ENCODE measurements around the gene KCNMA1.

The KCNMA1 gene

GRCh38 chr10:77228559-77228958 lies 409.0 kb downstream of the KCNMA1 start:
- no peak for DNase-seq

GRCh38 chr10:77226853-77227565 lies 410.6 kb downstream of the KCNMA1 start:
- no peak for DNase-seq

DNA sequence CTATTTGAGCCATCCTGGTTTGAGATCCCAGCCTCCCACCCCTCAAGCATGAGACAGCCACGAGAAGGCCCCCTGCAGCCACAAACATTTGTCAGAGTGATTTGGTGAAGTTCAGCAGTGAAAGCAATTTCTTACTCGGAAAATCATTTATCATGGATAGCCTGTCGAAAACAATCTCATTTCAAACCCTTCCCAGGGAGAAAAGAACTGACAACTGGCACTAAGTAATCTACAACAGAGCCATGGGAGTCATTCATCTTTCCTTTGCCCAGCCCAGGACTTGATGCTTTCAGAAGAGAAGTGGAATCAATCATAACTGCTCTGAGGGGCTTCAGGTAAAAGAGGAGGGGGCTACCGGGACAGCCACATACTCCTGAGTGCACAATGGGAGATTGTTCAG lies 411.2 kb downstream of the KCNMA1 start:
- DNase-seq: no peak

GRCh38 chr10:77226020-77226419 lies 411.6 kb downstream of the KCNMA1 start:
- no peak for DNase-seq

DNA sequence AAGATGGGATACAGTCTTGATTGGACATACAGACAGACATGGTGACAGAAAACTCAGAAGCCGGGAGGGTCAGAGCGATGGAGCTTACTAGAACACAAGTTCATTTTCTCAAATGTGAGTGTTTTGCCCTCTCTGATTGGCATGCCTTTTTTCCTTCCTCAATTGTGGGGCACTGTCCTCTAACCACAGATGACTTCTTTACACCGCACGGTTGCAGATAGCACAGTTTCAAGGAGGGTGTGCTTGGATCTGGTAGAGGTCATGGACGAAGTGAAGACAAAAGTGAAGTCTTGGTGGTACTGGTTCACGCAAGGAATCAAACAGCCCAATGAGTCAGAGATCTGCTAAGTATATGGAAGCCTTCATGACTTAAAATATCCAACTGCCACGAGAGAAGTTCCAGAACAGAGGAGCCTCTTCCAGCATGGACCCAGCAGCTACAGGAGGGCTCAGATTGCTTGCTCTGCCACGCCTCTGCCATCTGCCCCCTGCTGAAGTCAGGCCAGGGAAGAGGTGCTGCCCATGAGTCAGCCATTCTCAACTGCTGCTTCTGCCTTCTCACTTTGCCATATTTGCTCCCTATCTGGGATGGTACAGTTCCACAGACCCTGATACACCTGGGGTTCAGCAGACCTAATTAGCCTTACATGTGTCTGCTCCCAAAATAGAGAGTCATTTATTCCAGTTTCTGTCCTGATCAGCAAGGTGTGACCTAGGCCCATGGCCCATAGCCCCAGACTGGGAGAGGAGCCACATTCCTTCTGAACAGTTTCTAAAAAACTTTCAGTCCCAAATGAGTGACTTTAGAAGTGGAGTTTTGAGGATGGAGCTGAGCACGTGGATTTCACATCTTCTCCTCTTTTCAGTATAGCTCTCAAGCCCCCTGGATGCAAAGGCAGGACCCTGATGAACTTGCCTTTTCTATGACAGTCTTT lies 413.8 kb downstream of the KCNMA1 start:
- no peak for DNase-seq

DNA sequence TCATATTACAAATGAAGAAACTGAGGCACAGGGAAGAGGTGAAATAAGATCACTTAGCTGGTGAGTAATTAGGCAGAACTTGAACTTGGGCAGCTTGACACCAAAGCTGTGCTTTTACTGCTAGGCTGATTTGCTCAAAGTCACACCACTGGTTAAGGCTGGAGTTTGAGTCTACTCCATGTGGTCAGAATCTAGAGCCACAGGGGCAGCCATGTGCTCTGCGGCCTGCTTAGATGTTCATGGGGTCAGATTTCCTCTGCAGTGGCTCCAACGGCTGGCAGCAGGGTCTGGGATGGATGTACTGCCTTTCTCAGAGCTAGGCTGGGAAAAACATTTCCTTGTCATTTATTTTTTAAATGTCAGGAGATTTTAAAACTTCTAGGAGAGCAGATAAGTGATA lies 417.5 kb downstream of the KCNMA1 start:
- DNase-seq: no peak

GRCh38 chr10:77219046-77219445 lies 418.6 kb downstream of the KCNMA1 start:
- DNase-seq: no peak

- no peak for DNase-seq
Measured at GRCh38 chr10:77214799-77215198, 422.8 kb downstream of the KCNMA1 start.

DNA sequence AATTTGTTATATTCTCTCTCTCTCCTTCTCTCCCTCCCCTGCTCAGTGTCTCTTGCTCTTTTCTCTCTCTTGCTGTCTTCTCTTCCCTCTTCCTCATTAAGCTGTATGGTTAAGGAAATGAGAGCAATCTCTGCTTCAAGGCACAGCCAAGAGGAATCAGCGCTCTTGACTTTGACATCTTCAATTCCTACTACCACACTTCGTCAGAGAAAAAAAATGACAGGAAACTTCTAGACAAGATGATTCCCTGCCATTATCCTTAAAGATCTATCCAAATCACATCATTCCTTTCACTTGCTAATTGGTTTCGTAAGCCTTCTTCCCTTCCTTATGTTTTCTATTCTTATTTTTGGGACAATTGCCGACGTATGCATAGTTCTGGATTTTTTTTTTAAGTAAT lies 425.0 kb downstream of the KCNMA1 start:
- DNase-seq: no peak

DNA sequence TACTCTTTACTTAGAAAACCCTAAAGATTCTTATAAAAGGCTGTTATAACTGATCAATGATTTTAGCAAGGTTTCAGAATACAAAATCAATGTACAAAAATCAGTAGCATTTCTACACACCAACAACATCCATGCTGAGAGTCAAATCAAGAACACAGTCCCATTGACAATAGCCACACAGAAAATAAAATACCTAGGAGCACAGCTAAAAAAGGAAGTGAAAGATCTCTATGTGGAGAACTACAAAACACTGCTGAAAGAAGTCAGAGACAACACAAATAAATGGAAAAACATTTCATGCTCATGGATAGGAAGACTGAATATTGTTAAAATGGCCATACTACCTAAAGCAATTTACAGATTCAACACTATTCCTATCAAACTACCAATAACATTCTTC lies 427.0 kb downstream of the KCNMA1 start:
- no peak for DNase-seq

- DNase-seq: no peak
Measured at GRCh38 chr10:77208684-77209256, 428.8 kb downstream of the KCNMA1 start.

GRCh38 chr10:77207828-77208185 lies 429.8 kb downstream of the KCNMA1 start:
- no peak for DNase-seq

DNA sequence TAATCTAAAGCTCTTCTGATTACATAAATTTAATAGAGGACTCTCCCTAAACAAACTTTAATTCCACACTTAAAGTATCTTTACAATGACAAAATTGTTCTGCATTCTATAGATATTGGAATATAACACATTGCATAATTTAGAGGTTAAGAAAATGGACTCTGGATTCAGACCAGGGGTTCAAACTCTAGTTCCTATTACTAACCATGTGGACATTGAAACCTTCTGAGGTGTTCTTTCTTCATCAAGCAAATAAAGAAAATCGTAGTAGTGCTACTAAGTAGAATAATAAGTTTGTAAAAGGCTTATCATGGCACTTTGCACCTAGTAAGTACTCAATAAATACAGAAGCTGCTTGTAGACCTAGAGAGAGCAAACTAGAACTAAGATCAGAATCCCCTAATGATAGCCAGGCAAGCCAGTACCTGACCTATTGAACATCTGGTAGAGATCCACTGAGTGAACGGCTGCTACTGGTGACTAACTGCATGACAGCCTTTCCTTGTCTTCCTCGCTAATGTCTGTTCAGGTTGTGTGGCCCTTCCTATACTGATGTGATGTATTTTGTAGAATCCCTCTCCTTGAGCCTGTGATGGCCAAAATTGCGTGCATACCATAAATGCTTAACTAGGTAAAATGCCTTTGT lies 430.3 kb downstream of the KCNMA1 start:
- DNase-seq: no peak

DNA sequence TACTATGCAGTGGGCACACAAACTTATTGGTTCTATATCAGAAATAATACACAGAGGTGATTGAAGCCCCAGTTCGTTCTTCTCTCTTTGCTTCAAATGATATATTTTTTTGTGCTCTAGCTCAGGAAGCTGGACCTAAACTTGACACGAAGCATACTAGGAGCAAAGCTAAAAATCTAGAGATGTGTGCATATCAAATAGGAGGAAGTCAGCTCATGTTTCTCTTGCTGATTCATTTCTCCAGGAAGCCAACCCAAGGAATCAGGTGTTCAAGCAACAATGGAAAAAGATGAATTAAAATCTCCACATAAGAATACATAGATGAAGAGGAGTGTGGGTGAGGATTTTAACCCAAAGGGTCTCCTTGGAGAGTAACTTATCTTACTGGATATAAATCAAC lies 432.5 kb downstream of the KCNMA1 start:
- DNase-seq: no peak

GRCh38 chr10:77204171-77204570 lies 433.4 kb downstream of the KCNMA1 start:
- DNase-seq: no peak

DNA sequence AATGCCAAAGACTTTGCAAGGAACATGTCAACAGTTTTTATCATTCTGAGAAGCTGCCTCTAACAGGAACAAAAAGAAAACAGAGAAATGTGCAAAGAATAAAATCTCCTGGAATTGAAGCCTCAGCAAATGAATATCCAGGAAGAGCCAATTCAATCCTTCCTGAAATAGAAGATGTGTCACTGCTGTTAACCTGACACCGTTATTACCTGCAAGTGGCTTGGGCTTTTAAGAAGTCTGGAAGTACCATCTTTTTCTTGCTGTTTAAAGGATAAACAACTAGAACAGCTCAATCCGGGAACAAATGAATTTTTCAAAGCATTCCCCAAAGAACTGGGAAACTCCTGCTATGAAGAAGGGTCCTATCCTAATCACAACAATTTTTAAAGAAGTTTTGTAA lies 434.8 kb downstream of the KCNMA1 start:
- no peak for DNase-seq

DNA sequence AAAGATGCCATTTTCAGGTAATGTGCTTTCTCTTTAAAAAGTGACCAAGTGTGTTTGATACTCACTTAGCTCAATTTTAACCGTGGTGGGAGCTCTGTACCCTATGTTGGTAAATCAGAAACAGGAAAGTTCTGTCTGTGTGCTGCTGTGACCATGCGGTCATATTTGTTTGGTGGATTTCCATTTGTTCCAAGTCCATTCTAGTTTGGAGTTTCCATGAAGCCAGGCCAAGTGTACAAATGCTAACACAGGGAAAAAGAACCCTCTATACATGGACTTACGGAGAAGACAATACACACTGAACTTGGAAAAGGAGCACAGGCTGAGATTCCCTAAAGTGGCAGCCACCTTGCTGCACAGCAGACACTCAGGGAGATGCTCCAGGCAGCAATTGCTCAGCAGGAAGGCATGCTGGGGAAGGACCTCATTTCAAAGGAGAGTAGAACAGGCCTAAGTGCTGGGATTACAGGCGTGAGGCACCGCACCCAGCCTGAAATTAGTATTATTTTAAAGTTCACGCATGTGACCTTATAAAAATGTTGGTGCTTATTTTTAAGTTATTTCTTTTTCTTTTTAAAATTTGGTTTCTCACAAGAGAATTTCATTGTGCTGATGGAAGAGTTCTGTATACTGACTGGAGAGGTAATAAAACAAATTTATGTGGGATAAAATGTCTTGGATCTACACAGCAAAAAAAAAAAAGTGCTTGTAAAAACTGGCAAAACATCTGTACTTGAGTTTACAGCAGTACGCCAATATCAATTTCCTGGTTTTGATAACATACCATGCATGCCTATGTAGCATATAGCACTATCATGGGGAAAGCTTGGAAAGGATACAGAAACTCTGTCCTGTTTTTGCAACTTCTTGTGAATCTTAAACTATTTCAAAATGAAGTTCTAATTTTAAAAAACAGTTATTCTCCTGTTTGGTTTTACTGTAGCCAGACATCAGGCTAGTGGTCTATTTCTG lies 436.2 kb downstream of the KCNMA1 start:
- DNase-seq: no peak

GRCh38 chr10:77197544-77197943 lies 440.1 kb downstream of the KCNMA1 start:
- no peak for DNase-seq

GRCh38 chr10:77196614-77197013 lies 441.0 kb downstream of the KCNMA1 start:
- no peak for DNase-seq

DNA sequence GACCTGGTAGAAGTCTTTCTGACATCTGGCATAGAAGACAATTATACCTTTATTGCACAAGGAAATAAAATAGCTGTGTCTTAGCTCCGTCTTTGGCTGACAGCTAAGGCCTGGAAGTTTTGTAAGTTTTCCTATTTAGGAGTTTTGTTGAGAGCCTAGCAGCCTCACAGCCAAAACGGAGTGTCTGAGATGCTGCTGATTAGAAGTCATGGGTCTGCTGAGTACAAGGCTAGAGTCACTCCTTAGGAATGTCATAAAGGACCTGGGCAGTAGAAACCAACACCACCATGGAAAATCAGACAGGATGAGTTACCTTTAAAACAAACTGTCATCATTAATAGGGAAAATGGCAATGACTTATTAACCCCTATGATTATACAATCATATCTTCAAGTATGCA lies 442.5 kb downstream of the KCNMA1 start:
- no peak for DNase-seq

GRCh38 chr10:77193001-77193400 lies 444.6 kb downstream of the KCNMA1 start:
- DNase-seq: no peak

DNA sequence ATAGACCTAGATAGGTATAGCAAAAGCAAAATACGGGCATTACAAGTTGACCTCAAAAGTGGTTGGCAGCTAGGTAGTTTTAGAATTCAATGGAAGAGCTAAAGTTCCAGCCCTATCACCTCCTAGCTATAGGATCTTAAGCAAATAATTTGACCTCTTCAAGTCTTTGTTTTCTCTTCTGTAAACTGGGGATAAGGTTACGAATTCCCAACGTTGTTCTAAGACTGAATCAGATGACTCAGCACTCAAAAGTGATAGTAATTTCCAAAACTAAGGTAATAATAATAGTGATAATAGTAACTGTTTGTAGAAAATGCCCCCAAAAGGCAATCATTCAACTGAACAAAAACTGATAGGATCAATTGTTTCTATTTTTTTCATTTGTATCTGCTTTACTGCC lies 445.2 kb downstream of the KCNMA1 start:
- no peak for DNase-seq
